Neutrophil (primary cell): Measurements from ENCODE around the gene DYNLL1.

Experiments used
- H3K27ac ChIP-seq: fragments of 200-600 bp; sonication (generic); 2 replicates; pipeline ENCODE4 v1.5.1; 2016; ENCODE audit warnings: mild to moderate bottlenecking, moderate library complexity
- H3K27me3 ChIP-seq: fragments of 200-600 bp; sonication (generic); 2 replicates; pipeline ENCODE4 v1.6.0; 2016; ENCODE audit warnings: mild to moderate bottlenecking
- H3K36me3 ChIP-seq: fragments of 200-600 bp; sonication (generic); 2 replicates; pipeline ENCODE4 v1.5.1; 2017
- H3K4me1 ChIP-seq, 2 experiments: fragments of 200-600 bp in 1 of 2; sonication (generic) in 1 of 2; 1 replicate in 1 of 2; 2 replicates in 1 of 2; pipeline versions ENCODE4 v1.5.1 to v1.6.1; 2013 to 2016; ENCODE audit warnings: low read depth in 1 of 2, low read length in 1 of 2, mild to moderate bottlenecking in 1 of 2, moderate library complexity in 1 of 2; ENCODE audit not compliant: control insufficient read depth in 1 of 2, insufficient read depth in 1 of 2
- H3K4me3 ChIP-seq, 2 experiments: fragments of 200-600 bp in 1 of 2; sonication (generic) in 1 of 2; 1 replicate in 1 of 2; 2 replicates in 1 of 2; pipeline ENCODE4 v1.5.1; 2013 to 2016; ENCODE audit warnings: low read depth in 1 of 2, low read length in 1 of 2, mild to moderate bottlenecking in 1 of 2, moderate library complexity in 1 of 2
- H3K9me3 ChIP-seq: fragments of 200-600 bp; sonication (generic); 2 replicates; pipeline ENCODE4 v1.5.1; 2016
- TF ChIP-seq, protein P1 (sequence below): fragments of 200-600 bp; sonication (generic); IDR thresholded peaks from 2 replicates; pipeline ENCODE4 v1.5.1; 2016; ENCODE audit warnings: antibody characterized with exemption

DYNLL1 gene

DNA sequence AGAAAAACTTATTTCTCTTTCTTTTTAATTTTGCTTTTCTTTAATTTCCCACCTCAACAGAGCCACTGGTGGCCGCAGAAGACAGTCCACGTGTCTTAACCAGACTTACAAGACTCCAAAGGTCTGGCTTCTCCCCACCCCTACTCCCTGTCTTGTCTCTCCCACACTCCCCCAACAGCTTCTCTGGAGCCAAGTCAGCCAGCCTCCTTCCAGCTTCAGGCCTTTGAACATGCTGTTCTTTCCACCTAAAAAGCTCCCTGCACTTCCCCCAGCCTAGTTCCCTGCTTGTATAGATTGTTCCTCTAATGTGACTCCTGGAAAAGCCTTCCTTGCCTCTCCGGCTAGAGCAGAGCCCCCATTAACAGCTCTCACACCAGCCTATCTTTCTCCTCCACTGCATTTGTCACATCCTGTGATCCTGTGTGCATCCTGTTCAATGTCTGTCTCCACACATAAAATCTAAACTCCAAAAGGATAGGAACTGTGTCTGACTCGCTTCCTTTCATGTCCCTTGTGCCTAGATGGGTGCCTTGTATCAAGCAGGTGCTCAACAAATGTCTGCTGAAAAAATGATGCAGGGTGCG, 7.8 kb upstream of the DYNLL1 start:
- H3K27me3 ChIP-seq: no peaks in the 10 kb centered on the region
- H3K9me3 ChIP-seq: no peaks in the 10 kb centered on the region
- no peak overlapping the region for H3K27ac ChIP-seq
- no peaks in the 10 kb centered on the region for H3K36me3 ChIP-seq
- H3K4me3 ChIP-seq: no peak overlapping the region
- no peaks in the 10 kb centered on the region for H3K4me1 ChIP-seq
- TF ChIP-seq, protein P1, sequence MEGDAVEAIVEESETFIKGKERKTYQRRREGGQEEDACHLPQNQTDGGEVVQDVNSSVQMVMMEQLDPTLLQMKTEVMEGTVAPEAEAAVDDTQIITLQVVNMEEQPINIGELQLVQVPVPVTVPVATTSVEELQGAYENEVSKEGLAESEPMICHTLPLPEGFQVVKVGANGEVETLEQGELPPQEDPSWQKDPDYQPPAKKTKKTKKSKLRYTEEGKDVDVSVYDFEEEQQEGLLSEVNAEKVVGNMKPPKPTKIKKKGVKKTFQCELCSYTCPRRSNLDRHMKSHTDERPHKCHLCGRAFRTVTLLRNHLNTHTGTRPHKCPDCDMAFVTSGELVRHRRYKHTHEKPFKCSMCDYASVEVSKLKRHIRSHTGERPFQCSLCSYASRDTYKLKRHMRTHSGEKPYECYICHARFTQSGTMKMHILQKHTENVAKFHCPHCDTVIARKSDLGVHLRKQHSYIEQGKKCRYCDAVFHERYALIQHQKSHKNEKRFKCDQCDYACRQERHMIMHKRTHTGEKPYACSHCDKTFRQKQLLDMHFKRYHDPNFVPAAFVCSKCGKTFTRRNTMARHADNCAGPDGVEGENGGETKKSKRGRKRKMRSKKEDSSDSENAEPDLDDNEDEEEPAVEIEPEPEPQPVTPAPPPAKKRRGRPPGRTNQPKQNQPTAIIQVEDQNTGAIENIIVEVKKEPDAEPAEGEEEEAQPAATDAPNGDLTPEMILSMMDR: no peak

- Histone ChIP-seq H3K36me3 (no peaks in the 10 kb centered on the region), H3K4me3 (no peak overlapping the region), H3K27me3 (no peaks in the 10 kb centered on the region), H3K27ac (no peak overlapping the region), H3K4me1 (no peaks in the 10 kb centered on the region), H3K9me3 (no peaks in the 10 kb centered on the region)
- TF ChIP-seq, protein P1: no peak
These were observed 6.9 kb upstream of the DYNLL1 start for GRCh38 chr12:120489018-120489417.

- no peaks in the 10 kb centered on the region for H3K36me3 ChIP-seq
- H3K27me3 ChIP-seq: no peaks in the 10 kb centered on the region
- no peak overlapping the region for H3K4me3 ChIP-seq
- no peak overlapping the region for H3K27ac ChIP-seq
- peaks cover 0 to 1% of the 10 kb centered on the region in 2 experiments for H3K4me1 ChIP-seq
- TF ChIP-seq, protein P1: no peak
- no peaks in the 10 kb centered on the region for H3K9me3 ChIP-seq
These were observed 5.6 kb upstream of the DYNLL1 start for GRCh38 chr12:120490325-120490724.

GRCh38 chr12:120490833-120491512, 4.9 kb upstream of the DYNLL1 start:
- H3K27me3 ChIP-seq: no peaks in the 10 kb centered on the region
- no peak overlapping the region for H3K27ac ChIP-seq
- TF ChIP-seq, protein P1: no peak

DNA sequence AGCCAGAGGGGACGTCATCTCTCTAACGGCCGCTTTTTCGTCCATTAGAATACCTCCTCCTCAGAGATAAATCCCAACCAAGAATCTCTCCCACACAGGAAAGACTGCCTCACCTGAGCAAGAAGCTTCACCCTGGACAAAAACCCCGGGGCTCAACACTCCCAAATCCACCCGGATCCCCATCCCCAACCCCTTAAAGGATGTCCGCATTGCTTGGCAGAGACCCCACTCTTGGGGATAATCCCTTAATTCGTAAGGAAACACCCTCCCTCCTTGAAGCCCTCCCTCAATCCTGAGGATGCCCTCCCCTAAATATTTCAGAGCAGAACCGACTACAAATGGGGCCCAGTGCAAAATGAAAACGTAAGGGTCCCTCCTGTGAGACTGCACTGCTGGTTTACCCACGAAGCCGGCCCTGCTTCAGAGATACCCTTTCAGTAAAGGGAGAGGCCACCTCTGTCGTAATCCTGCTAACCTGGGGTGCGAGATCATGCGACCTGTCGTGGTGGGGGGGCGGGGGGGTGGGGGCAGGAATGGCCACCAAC, 655 bp upstream of the DYNLL1 start:
- Histone ChIP-seq H3K27me3 (no peaks in the 10 kb centered on the region), H3K9me3 (no peaks in the 10 kb centered on the region), H3K36me3 (peaks cover 7% of the 10 kb centered on the region), H3K4me3 (peak overlapping the region; percentile 76 to 80), H3K27ac (peak overlapping the region; percentile 47), H3K4me1 (peaks cover 11 to 16% of the 10 kb centered on the region in 2 experiments)
- TF ChIP-seq, protein P1: no peak

More at GRCh38 chr12:120490833-120491512, 4.9 kb upstream of the DYNLL1 start:
- H3K4me1 ChIP-seq: peaks cover 0 to 6% of the 10 kb centered on the region in 2 experiments
- no peaks in the 10 kb centered on the region for H3K9me3 ChIP-seq
- no peak overlapping the region for H3K4me3 ChIP-seq
- no peaks in the 10 kb centered on the region for H3K36me3 ChIP-seq
